ENCODE data around the gene BIRC2.

GRCh38 chr11:102322560-102322959 is 24.5 kb upstream of the BIRC2 start:
- no peak for TF ChIP-seq CTCF (IDR thresholded peaks at IDR 0.05)
- no peak for TF ChIP-seq EZH2 (IDR thresholded peaks at IDR 0.05)
